GM18499 (cell line): Measurements from ENCODE around the gene POSTN.
"Not testable (repeated sequence)": the region's sequence is repeated elsewhere in the genome, so short reads cannot be mapped to it uniquely, and the experiment has no call there.

ENCODE experiments used
- ATAC-seq: cut with Tn5 transposase; IDR thresholded peaks from one replicate; pipeline ENCODE4 v1.9.1; 2021; ENCODE audit warnings: moderate number of reproducible peaks; ENCODE audit not compliant: insufficient read depth, unreplicated experiment

POSTN gene

DNA sequence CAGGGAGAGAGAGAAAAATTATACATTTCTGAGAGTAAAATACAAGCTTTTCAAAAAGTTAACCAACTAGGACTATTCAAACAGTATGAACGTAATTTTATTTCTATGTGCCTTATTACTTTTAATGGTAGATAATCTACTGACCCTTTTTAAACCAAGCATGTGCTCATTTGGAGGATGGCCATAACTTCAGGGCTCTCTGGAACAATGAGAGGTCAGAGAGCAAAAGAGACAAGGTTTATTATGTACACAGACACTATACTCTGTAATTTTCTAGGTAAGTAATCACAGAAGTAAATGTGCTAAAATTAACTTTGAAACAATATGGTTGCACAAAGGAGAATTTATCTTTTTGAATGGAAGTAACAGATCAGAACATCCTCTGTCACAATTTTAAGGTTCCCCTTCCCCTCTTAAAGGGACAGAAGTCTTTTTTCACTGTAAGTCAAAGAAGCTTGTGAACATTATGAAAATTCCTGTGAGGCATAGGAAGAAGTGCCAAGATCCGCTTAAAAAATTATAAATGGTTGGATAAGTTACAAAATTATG, 1.0 kb downstream of the POSTN start:
- no peak for ATAC-seq

GRCh38 chr13:37596805-37597204, 1.8 kb downstream of the POSTN start:
- no peak for ATAC-seq

DNA sequence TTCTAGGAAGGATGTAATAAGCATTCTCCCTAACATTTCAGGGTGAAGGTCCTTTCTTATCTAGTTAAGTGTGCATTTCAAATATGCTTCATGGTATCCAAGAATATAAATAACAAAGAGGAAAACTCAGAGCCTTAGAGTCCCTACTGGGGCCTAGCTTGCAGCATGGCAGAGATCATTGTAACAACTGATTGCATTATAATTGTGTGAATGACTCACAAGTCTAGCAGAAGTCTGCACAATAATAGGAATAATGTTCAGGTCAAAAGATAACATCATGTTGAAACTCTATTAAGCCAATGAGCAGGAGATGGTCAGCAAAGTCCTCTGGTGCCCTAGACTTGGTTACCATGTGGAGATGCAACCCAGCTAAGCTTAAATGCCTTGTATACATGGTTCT, 3.4 kb downstream of the POSTN start:
- ATAC-seq, result no peak

GRCh38 chr13:37594550-37594949, 4.0 kb downstream of the POSTN start:
- no peak for ATAC-seq

- not testable (repeated sequence) for ATAC-seq
These were observed 9.2 kb downstream of the POSTN start for GRCh38 chr13:37589381-37589780.

GRCh38 chr13:37587236-37587635, 11.3 kb downstream of the POSTN start:
- ATAC-seq, result no peak

DNA sequence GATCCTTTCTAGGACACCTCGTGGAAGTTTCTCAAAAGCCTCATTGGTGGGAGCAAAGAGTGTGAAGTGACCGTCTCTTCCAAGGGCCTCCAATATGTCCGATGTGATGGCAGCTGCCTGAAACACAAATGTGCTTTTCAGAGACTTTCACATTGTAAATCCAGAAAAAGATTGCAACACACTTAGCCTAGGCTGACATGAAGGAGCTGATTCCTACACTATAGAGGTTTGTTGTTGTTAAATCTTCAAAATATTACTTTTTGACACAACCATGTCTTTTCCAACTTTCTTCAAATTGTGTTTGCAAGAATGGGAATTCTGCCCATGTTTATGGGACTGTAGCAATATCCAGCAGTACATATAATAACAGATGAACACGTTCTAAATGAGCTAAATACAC, 12.4 kb downstream of the POSTN start:
- ATAC-seq, result no peak

GRCh38 chr13:37585541-37585940, 13.0 kb downstream of the POSTN start:
- ATAC-seq, result no peak

- ATAC-seq, result no peak
These were observed 22.0 kb downstream of the POSTN start for GRCh38 chr13:37576601-37577000.

- ATAC-seq, result no peak
These were observed 33.1 kb downstream of the POSTN start for GRCh38 chr13:37565425-37565824.

DNA sequence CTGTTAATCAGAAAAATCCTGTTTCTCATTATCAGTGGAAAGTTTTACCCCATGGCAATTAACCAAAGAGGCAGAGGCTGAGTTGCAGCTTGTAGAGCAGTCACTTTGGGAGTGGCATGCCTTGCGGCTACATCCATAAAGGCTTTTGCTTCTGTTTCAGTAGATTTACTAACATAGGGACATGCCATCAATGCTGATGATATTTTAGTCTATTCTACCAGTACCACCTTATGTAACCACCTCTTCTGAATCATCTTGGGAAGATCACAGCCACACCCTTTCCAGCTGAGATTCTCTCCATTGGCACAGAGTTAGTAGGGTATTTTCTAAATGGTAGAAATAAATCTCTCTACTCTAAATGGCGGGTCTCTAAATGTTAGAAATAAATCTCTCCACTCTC, 37.5 kb downstream of the POSTN start:
- no peak for ATAC-seq

DNA sequence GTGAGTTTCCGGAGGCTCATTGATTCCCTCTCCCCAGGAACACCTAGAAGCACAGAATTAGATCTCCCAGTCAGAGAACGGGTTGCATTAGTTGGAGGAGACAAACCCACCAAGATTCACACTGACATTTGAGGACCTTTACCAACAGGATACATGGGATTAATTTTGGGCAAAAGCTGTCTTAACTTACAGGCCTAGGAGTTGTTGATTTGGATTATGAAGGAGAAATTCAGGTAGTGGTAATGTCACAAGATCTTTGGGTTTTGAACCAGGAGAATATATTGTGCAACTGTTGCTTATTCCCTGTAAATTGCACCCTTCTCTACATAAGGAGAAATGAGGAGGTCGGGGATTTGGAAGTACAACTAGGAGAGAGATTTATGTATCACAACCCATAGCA, 38.0 kb downstream of the POSTN start:
- ATAC-seq, result no peak

GRCh38 chr13:37558766-37559165, 39.8 kb downstream of the POSTN start:
- not testable (repeated sequence) for ATAC-seq

DNA sequence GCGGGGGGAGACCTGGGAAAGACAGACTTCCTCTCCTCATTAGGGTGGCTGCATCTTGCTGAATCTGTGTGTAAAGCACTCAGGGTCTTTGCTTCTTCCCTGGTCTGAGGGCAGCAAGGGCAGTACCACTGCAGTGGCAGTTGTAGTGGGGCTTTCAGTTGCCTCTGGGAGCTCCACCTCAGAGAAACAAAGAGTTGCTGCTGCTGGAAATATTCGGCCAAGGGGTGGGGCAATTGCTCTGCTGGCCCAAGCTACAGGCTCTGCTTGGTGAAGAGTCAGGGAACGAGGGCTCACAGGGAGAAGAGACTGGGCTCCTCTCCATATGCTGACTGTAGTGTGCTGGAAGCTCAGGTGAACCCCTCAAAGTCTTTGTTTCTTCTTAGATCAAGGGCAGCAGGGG, 52.5 kb downstream of the POSTN start:
- ATAC-seq, result no peak

- no peak for ATAC-seq
These were observed 53.6 kb downstream of the POSTN start for GRCh38 chr13:37544995-37545394.

- no peak for ATAC-seq
These were observed 58.5 kb downstream of the POSTN start for GRCh38 chr13:37539976-37540605.

DNA sequence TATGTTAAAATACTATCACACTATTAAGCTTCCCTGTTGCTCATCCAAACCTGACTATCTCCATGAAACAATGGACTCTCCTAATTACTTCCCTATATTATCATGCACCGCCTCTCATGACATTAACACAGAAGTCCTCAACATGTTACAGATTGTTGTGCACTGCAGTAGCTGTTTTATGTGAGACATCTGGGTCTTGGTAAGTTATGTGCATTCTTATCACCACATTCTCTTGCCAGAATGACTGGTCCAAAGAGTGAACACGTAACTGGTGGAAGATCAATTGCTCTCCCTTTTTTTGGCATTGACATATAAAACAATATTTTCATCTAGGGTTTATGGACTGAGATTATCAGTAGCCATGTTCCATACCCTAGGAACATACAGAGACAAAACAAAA, 59.4 kb downstream of the POSTN start:
- ATAC-seq, result no peak

DNA sequence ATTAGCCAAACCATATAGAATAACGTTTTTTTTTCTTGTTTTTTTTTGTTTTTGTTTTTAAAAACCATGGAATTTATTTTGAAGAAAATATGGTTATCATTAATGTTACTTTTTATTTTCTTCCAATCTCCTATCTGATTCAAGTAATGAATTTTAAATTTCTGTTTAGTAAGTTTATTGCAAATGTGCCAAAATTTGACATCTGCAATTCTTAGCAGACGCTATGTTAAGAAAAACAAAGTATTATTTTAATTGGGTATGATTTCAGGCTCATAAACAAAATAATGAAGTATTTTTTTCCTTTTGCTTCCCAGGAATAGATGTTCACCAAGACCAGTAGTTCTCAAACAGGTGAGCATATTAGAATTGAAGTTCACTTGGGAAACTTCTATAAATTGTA, 63.1 kb downstream of the POSTN start:
- ATAC-seq, result no peak

DNA sequence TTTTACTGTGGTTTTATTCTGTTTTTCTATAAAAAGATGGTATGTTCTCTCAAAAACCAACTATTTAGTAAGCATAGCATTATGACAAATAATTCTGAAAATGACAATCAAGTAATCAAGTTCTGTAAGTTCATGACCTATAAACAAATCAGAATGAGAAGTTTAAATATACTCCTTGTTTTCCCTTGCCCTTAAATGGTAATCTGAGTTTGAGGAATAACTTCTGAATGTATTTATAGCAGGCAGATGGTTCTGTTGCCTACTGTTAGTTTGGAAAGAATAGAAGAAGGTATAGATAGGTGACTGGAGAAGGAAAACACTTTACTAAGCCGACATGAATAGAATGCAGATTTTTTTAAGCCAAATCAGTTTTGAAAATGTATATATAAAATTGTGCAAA, 63.9 kb downstream of the POSTN start:
- ATAC-seq, result no peak

GRCh38 chr13:37534181-37534580, 64.4 kb downstream of the POSTN start:
- ATAC-seq, result no peak

DNA sequence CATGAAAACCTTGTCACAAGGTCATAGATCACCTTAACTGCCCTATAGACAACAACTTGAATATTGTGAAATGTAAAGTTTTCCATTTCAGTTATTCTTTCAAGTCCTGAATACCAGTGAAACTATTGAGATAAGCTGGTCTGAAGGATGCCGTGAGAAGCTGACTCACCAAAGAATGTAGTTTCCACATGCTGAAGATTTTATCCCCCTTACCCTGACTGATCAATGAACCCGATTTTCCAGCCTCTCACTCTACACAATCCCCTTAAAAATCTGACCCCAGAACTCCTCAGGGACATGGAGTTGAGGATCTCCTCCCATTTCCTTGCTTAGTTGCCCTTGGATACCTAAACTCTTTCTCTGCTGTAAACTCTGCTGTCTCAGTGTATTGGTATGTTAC, 67.5 kb downstream of the POSTN start:
- ATAC-seq, result no peak

DNA sequence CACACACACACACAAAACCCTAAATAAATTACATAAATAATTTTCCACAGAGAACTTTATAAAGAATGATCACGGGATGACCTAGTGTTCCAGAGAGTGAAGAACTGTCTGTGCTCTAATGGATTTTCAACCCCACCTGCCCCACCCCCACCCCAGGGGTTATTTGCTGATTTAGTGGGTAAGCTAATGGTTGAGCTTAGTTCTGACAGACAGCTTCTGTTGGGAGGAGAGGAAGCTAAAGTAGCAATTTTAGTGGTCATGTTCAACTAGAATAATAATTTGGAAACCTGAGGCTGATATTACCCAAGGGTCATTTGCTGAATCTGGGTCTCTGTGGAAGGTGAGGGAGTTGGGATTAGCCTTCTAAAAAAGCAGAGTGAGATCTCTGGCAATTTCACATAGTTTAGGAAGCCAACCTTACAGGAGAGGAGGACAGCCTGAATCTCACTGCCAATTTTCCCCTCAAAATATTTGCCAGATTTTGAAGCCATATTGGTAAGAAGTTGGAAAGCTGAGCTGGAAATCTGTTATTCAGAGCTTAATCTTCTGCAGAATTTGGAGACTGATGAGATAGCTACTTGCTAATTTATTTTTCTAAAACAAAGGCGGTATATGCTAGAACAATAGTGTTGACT, 68.7 kb downstream of the POSTN start:
- no peak for ATAC-seq
